HG03097 (cell line): ENCODE measurements around the gene TIAM1.

Experiments used
- ATAC-seq: cut with Tn5 transposase; IDR thresholded peaks from one replicate; pipeline ENCODE4 v1.9.1; 2021; ENCODE audit not compliant: unreplicated experiment, low FRiP score

The TIAM1 gene

GRCh38 chr21:31218830-31219608 is 125.0 kb downstream of the TIAM1 start:
- ATAC-seq: no peak

- ATAC-seq: no peak
Observed at GRCh38 chr21:31216206-31216605, 127.9 kb downstream of the TIAM1 start.

- no peak for ATAC-seq
Observed at GRCh38 chr21:31213787-31214186, 130.3 kb downstream of the TIAM1 start.

GRCh38 chr21:31211836-31212235 is 132.2 kb downstream of the TIAM1 start:
- ATAC-seq: no peak

- no peak for ATAC-seq
Observed at GRCh38 chr21:31205412-31205811, 138.6 kb downstream of the TIAM1 start.

GRCh38 chr21:31204801-31205200 is 139.3 kb downstream of the TIAM1 start:
- no peak for ATAC-seq

- no peak for ATAC-seq
Observed at GRCh38 chr21:31203431-31204054, 140.5 kb downstream of the TIAM1 start.

- ATAC-seq: no peak
Observed at GRCh38 chr21:31201548-31201947, 142.5 kb downstream of the TIAM1 start.

GRCh38 chr21:31201144-31201543 is 142.9 kb downstream of the TIAM1 start:
- no peak for ATAC-seq

- ATAC-seq: no peak
Observed at GRCh38 chr21:31198575-31198974, 145.5 kb downstream of the TIAM1 start.

- no peak for ATAC-seq
Observed at GRCh38 chr21:31196724-31197123, 147.3 kb downstream of the TIAM1 start.

GRCh38 chr21:31195334-31196015 is 148.6 kb downstream of the TIAM1 start:
- ATAC-seq: no peak

- no peak for ATAC-seq
Observed at GRCh38 chr21:31194510-31195293, 149.4 kb downstream of the TIAM1 start.

GRCh38 chr21:31193761-31194160 is 150.3 kb downstream of the TIAM1 start:
- no peak for ATAC-seq

- no peak for ATAC-seq
Observed at GRCh38 chr21:31191553-31191952, 152.5 kb downstream of the TIAM1 start.

GRCh38 chr21:31190516-31190915 is 153.5 kb downstream of the TIAM1 start:
- no peak for ATAC-seq

- no peak for ATAC-seq
Observed at GRCh38 chr21:31187499-31187898, 156.6 kb downstream of the TIAM1 start.

GRCh38 chr21:31186916-31187315 is 157.1 kb downstream of the TIAM1 start:
- ATAC-seq: no peak

GRCh38 chr21:31185663-31186062 is 158.4 kb downstream of the TIAM1 start:
- no peak for ATAC-seq

GRCh38 chr21:31184876-31185275 is 159.2 kb downstream of the TIAM1 start:
- ATAC-seq: no peak

- ATAC-seq: no peak
Observed at GRCh38 chr21:31184459-31184858, 159.6 kb downstream of the TIAM1 start.
